Stimulated activated naive CD8-positive, alpha-beta T cell treated with anti-CD3 and anti-CD28 coated beads, Interleukin-15, amount 100 ng/mL, for 72 hours (primary cell): ENCODE results near the gene CLNK.
A peak's percentile ranks its signal among the peaks of the same experiment; 100 is the strongest.

ENCODE experiments used
- ATAC-seq: fragments of 150-1000 bp; cut with Tn5 transposase; 2 replicates; pipeline ENCODE4 v1.10.0; 2021; ENCODE audit warnings: mild to moderate bottlenecking, moderate library complexity
- DNase-seq, 2 donors: peaks; one replicate each; pipeline ENCODE4 v3.0.0; 2021 to 2022
- H3K27ac Mint-ChIP-seq, 2 donors: one replicate each; pipeline ENCODE4 v1.8.0; 2022; ENCODE audit warnings: mild to moderate bottlenecking in 2 of 2, mixed read lengths in 2 of 2, moderate library complexity in 2 of 2
- H3K27me3 Mint-ChIP-seq: one replicate; pipeline ENCODE4 v1.8.0; 2022; ENCODE audit warnings: mixed read lengths
- H3K4me1 Mint-ChIP-seq: one replicate; pipeline ENCODE4 v1.8.0; 2022; ENCODE audit warnings: mild to moderate bottlenecking, mixed read lengths
- H3K4me3 Mint-ChIP-seq, 2 donors: one replicate each; pipeline ENCODE4 v1.8.0; 2022; ENCODE audit warnings: mild to moderate bottlenecking in 2 of 2, mixed read lengths in 2 of 2, moderate library complexity in 1 of 2
- H3K9me3 Mint-ChIP-seq, 2 donors: one replicate each; pipeline ENCODE4 v1.8.0; 2022; ENCODE audit warnings: mixed read lengths in 2 of 2

CLNK gene

DNA sequence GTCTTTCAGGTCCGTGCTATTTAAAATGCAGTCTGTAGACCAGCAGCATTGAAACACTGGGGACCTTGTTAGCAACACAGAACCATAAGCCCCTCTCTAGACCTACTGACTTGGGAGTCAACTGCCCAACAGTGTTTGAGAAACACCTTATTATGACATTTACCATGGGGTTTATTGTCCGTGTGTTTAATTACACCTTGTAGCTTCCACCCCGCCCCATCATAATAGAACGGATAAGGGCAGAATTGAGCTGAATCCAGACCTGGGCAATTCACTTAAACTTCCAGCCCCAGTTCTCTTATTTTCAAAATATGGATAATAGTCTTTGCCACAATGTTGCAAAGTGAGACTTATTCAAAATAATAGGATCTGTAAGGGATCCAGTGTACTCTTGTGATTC is 30.6 kb upstream of the CLNK start:
- Mint-ChIP-seq H3K4me3 (no peak overlapping the region), H3K27ac (no peak overlapping the region), H3K4me1 (no peaks in the 10 kb centered on the region), H3K9me3 (peaks cover 7 to 11% of the 10 kb centered on the region in 2 donors), H3K27me3 (peaks cover 10% of the 10 kb centered on the region)
- ATAC-seq (no peak), DNase-seq (no peak)

DNA sequence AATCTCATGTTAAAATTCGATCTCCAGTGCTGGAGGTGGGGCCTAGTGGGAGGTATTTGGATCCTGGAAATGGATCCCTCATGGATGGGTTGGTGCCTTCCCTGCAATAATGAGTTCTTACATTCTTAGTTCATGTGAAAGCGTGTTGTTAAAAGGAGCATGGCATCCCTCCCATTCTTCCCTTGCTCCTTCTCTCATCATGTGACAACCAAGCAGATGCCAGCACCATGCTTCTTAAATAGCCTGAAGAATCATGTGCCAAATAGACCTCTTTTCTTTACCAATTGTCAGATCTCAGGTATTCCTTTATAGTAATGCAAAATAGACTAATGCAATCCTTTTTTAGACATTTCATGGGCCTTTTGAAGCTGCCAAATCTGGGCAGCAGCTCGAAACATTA is 29.0 kb upstream of the CLNK start:
- DNase-seq (no peak), ATAC-seq (no peak)
- Mint-ChIP-seq H3K4me1 (no peaks in the 10 kb centered on the region), H3K9me3 (peaks cover 7 to 11% of the 10 kb centered on the region in 2 donors), H3K27ac (no peak overlapping the region), H3K4me3 (no peak overlapping the region), H3K27me3 (peaks cover 10% of the 10 kb centered on the region)

DNA sequence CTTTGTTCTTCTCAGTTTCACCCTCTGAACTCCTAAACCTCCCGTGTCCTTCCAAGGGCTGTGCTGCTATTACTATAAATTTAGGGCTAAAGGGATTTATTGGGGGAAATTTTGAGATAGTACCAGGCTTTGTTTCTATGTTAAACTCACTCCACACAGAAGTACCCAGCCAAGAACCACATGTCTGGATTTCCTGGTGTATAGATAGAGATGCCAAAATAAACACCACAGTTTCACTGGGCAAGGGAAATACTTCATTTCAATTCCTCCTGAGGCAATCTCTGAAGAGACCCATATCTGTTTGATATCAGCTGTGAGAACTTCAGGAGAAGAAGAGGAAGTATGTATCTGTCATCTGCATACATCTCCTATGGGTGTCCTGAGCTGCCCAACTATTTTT is 21.7 kb upstream of the CLNK start:
- no peak for DNase-seq
- peaks cover 11% of the 10 kb centered on the region for H3K4me1 Mint-ChIP-seq
- H3K4me3 Mint-ChIP-seq = no peak overlapping the region
- ATAC-seq = no peak
- H3K27ac Mint-ChIP-seq = peak overlapping the region in 1 of 2 donors; percentile 64
- H3K27me3 Mint-ChIP-seq = no peaks in the 10 kb centered on the region
- H3K9me3 Mint-ChIP-seq = no peaks in the 10 kb centered on the region

DNA sequence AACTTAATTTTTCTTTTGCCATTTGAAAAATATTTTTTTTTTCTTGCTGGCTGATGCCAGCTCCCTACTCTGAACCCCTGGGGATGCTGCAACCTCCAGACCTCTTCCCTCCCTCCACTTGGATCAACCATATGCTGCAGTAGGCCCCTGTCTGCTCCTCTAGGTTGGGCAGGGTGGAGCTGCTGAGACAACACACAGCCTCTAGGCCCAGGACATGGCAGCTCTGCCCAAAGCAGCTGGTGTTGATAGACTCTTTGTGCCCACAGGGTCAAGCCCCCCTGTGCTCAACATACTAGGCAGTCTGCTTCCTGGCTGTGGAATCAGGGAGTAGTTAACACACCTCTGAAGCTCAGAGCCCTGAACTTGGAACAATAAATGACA is 19.9 kb upstream of the CLNK start:
- no peak overlapping the region for H3K4me3 Mint-ChIP-seq
- H3K4me1 Mint-ChIP-seq = peaks cover 11% of the 10 kb centered on the region

DNA sequence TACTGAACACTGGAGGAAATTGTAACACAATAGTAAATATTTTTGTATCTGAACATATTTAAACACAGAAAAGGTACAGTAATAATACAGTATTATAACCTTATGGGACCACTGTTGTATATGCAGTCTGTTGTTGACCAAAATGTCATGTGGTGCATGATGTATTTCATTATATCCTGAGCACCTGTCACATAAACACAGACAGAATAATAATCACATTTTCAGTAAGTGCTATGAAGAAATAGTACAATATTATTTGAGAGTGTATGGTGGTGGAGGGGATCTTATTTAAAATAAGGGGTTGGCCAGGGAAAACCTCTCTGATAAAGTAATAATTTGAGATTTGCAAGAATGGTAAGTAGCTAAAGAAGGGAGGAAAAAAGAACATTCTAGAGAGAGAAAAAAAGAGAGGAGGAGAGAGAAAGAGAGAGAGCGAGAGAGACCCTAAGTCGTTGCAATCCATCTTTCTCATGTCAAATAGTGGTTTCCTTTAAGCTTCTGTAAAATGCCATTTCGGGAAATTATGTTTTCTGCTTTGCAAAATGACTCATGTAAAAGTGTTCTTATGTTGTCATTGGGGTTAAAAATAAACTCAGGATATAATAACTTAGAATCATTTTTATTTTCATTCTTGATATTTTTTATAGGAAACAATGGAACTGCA is 19.3 kb upstream of the CLNK start:
- no peak for ATAC-seq
- H3K27me3 Mint-ChIP-seq = no peaks in the 10 kb centered on the region
- no peak overlapping the region for H3K4me3 Mint-ChIP-seq
- H3K27ac Mint-ChIP-seq = no peak overlapping the region
- DNase-seq = no peak
- no peaks in the 10 kb centered on the region for H3K9me3 Mint-ChIP-seq
- H3K4me1 Mint-ChIP-seq = peaks cover 11% of the 10 kb centered on the region

More for the DNA sequence above, 19.9 kb upstream of the CLNK start:
- Mint-ChIP-seq H3K9me3 (no peaks in the 10 kb centered on the region), H3K27ac (peak overlapping the region in 1 of 2 donors; percentile 74), H3K27me3 (no peaks in the 10 kb centered on the region)
- ATAC-seq (no peak), DNase-seq (no peak)

DNA sequence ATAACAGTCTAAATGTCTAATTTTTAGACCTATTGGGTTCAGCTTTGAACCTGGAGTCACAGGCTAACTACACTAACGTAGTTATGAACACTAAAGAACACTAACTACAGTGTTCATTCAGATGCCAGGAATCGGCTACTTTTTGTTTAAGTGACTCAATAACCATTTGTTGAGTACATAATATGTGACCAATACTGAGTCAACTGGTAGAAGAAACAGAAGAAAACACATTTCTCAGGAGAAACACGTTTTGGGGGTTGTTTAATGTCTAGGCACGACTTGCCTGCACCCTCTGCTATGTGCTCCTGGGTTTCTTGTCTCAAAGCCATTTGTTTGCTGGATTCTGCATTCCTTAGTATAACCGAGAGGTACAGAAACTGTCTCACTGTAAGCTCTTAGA is 18.6 kb upstream of the CLNK start:
- DNase-seq (no peak), ATAC-seq (no peak)
- Mint-ChIP-seq H3K27me3 (no peaks in the 10 kb centered on the region), H3K4me1 (peaks cover 11% of the 10 kb centered on the region), H3K9me3 (no peaks in the 10 kb centered on the region), H3K4me3 (no peak overlapping the region), H3K27ac (no peak overlapping the region)

DNA sequence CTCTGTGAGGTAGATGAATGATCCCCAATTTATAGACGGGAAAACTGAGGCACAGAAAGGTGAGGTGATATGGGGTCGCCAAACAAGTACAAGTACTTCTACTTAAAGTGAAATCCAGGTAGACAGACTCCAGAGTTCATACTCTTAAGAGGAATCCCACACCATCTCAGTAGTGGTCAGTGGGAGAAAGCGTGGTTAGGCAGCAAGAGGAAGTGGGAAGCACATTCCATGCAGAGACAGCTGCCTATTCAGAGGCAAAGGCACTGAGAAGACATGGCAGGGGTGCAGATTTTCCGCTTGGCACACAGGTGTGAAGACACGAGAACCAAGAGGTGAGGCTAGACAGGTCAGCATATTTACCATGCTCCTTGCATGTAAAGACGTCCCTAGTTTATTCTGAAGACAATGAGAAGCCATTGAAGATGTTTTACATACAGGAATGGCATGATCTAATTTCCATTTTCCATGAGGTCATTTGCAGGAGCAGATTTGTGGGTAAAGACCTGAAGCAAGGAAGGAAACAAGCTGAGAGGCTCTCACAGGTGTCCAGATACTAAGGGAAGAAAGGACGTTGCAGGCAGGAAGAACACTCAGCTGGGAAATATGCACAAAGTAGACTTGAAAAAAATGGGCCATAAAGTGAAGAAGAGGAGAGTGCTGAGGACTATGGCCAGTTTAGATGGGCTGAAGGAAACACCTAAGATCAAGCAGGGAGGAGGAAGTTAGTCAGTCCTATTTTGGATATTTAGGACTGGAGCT is 17.3 kb upstream of the CLNK start:
- no peak for ATAC-seq
- Mint-ChIP-seq H3K4me1 (peaks cover 11% of the 10 kb centered on the region), H3K27me3 (no peaks in the 10 kb centered on the region), H3K9me3 (no peaks in the 10 kb centered on the region), H3K27ac (no peak overlapping the region), H3K4me3 (no peak overlapping the region)
- DNase-seq = no peak

DNA sequence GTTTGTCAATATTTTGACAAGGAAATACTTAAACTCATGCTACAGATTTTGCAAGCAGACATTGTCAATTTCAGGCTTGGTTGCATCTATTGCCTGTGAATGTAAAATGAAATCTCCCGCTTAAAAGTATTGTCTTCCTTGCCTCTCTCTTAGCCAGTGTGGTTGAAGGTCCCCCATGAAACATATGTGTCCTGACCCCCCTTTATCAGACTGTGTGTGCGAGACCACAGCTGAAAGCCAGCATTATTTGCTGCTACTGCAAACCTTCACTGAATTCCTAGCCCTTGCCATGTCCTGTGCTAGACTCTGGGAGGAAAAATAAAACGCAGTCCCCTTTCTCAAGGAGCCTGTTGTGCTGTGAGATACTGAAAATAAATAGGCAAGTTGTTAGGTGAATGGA is 16.6 kb upstream of the CLNK start:
- H3K27me3 Mint-ChIP-seq = no peaks in the 10 kb centered on the region
- no peak for ATAC-seq
- no peak for DNase-seq
- H3K4me3 Mint-ChIP-seq = no peak overlapping the region
- H3K4me1 Mint-ChIP-seq = peaks cover 11% of the 10 kb centered on the region
- H3K27ac Mint-ChIP-seq = no peak overlapping the region
- no peaks in the 10 kb centered on the region for H3K9me3 Mint-ChIP-seq

DNA sequence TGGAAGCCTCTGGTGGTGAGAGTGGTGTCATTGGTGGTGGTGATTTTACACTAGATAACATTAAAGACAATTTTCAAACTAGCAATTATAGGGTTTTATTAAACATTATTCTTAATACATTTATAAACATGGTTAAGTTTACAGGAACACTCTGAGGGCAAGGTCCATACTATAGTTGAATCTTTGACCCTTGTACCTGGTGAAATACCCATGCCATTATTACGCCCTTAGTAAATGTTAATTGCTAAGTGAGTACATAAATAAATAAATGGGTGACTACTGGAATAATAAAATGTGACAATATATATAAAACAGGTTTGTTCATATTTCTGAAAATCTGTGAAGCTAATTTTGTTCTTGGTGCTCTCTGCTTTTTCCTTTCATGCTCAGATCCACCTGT is 13.6 kb upstream of the CLNK start:
- no peak overlapping the region for H3K27ac Mint-ChIP-seq
- no peak for ATAC-seq

DNA sequence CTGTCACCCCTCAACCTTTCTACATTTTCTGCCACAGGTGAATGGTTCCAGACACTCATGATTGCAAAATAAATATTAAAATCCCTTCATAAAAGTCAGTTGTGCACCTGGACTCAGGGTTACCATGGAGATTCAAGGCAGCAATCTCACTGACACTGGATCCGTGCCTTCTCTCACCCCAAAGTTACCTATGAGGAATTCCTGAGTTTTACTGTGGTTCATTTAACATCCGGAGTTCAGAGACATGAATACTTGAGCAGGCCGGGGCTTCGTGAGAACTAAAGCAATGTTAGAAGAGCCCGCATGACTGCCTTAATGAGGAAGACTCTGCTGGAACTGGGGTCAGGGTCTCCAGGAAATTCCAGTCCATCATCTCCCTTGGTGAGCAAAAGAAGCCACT is 12.5 kb upstream of the CLNK start:
- ATAC-seq (no peak), DNase-seq (no peak)
- Mint-ChIP-seq H3K4me3 (no peak overlapping the region), H3K27ac (no peak overlapping the region), H3K4me1 (no peaks in the 10 kb centered on the region), H3K9me3 (no peaks in the 10 kb centered on the region), H3K27me3 (no peaks in the 10 kb centered on the region)

More for the DNA sequence above, 13.6 kb upstream of the CLNK start:
- no peak for DNase-seq
- H3K27me3 Mint-ChIP-seq = no peaks in the 10 kb centered on the region
- H3K4me3 Mint-ChIP-seq = no peak overlapping the region
- no peaks in the 10 kb centered on the region for H3K9me3 Mint-ChIP-seq
- no peaks in the 10 kb centered on the region for H3K4me1 Mint-ChIP-seq

DNA sequence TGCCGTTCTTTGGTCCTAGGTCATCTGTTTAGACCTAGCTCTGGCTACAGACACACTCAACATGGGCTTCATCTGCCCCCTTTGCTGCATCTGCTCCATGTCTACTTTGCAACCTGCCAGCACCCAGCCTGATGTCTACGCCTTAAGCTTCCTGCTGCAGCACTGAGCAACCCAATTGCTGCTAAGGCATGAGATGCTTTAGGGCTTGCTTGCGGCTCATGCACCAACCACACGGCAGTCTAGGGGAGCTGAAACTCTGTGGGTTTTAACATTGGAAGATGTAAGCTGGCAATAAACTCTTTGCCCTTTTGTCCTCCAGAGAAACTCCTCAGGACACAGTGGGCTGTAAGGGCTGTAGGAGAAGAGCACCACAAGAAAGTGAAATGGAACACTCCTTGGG is 11.7 kb upstream of the CLNK start:
- no peaks in the 10 kb centered on the region for H3K4me1 Mint-ChIP-seq
- DNase-seq (no peak), ATAC-seq (no peak)
- no peaks in the 10 kb centered on the region for H3K9me3 Mint-ChIP-seq
- H3K27ac Mint-ChIP-seq = no peak overlapping the region
- no peaks in the 10 kb centered on the region for H3K27me3 Mint-ChIP-seq
- H3K4me3 Mint-ChIP-seq = no peak overlapping the region

DNA sequence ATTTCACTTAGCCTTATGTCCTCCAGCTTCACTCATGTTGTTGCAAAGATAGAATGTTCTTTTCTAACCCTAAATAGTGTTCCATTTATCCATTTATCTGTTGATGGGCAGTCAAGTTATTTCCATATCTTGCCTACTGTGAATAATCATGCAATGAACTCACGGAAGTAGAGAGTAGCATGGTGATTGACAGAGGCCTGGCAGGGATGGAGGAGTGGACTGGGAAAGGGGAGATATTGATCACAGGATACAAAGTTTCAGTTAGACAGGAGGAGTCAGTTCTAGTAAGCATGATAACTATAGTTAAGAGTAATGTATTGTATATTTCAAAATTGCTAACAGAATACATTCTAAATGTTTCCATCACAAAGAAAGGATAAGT is 10.3 kb upstream of the CLNK start:
- H3K9me3 Mint-ChIP-seq = no peaks in the 10 kb centered on the region
- H3K27me3 Mint-ChIP-seq = no peaks in the 10 kb centered on the region
- H3K4me1 Mint-ChIP-seq = no peaks in the 10 kb centered on the region
- DNase-seq (no peak), ATAC-seq (no peak)
- no peak overlapping the region for H3K27ac Mint-ChIP-seq
- H3K4me3 Mint-ChIP-seq = no peak overlapping the region

DNA sequence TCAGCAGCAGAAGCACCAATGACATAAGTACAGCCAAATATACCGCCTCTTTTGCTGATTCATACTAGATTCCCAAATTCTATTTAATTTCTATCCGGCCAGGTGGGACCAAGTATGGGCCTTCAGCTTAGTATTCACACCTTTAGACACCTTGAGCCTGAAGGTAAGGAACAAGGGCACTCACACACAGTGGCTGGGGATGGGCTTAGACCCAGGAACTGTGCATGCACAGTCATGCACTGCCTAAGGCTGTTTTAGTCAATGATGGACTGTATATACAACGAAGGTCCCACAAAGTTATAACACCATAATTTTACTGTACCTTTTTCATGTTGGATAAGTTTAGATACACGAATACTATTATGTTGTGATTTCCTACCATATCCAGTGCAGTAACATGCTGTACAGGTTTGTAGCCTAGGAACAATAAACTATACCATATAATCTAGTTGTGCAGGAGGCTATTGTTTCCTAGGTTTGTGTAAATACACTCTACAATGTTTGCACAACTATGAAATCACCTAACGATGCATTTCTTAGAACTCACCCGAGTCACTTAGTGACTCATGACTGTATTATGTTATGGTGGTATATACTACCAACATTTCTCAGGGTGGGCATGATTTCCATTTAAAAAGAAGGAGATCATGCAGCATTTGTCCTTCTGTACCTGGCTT is 9.7 kb upstream of the CLNK start:
- Mint-ChIP-seq H3K4me3 (no peak overlapping the region), H3K9me3 (no peaks in the 10 kb centered on the region), H3K4me1 (no peaks in the 10 kb centered on the region), H3K27ac (no peak overlapping the region), H3K27me3 (no peaks in the 10 kb centered on the region)
- DNase-seq = no peak
- no peak for ATAC-seq

DNA sequence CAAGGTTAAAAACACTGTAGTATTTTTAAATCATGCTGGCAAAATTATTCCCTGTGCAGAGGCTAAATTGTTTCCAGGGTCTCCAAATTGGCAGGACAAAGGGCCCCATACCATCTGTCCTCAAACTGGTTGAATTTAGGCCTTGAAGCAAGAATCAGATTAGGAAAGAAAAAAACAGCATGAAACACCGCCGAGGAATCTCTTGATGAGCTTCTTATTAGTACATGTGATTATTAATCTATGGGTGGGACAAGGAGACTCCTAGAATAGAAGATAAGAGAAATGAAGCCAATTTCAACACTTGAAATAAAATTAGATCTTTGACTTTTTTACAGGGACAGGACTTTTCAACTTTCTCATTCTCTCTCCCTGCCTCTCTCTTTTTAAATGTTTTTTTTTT is 7.1 kb upstream of the CLNK start:
- H3K27ac Mint-ChIP-seq = no peak overlapping the region
- H3K9me3 Mint-ChIP-seq = peaks cover 0 to 3% of the 10 kb centered on the region in 2 donors
- H3K4me3 Mint-ChIP-seq = no peak overlapping the region
- ATAC-seq = no peak
- peaks cover 11% of the 10 kb centered on the region for H3K4me1 Mint-ChIP-seq
- DNase-seq = no peak
- no peaks in the 10 kb centered on the region for H3K27me3 Mint-ChIP-seq

DNA sequence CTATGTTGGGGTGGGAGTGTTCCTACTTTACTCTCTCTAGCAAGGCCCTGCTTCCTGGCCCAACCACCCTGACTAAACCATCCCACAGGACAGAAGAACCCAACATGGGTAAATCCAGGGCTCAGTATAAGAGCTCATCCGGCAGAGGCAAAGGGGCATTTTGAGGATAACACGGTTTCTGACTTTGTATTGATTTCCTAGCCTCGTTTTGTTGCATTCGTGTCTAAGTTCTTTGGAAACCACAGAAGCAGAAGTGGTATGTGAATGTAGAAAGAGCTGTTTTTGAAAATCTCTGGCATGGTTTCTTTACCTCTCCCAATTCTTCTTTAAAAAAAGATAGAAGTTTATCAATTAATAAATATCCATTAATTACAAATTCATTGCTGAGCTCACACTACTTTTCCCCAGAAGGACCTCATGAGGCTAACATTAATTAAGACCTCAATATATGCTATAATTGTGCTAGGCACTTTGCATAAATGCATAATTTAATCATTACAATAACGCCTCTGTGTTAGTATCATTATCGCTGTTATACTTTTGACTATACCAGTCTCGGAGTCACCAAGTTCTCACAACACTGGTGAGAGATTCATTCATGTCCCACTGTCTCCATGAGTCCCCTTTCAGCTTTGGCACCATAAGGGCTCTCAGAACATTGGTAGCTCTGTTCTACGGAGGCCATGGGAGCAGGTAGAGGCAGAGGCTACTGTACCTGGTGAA is 5.8 kb upstream of the CLNK start:
- H3K27ac Mint-ChIP-seq = no peak overlapping the region
- ATAC-seq (no peak), DNase-seq (no peak)
- peaks cover 0 to 3% of the 10 kb centered on the region in 2 donors for H3K9me3 Mint-ChIP-seq
- no peak overlapping the region for H3K4me3 Mint-ChIP-seq
- H3K27me3 Mint-ChIP-seq = no peaks in the 10 kb centered on the region
- H3K4me1 Mint-ChIP-seq = peaks cover 11% of the 10 kb centered on the region

DNA sequence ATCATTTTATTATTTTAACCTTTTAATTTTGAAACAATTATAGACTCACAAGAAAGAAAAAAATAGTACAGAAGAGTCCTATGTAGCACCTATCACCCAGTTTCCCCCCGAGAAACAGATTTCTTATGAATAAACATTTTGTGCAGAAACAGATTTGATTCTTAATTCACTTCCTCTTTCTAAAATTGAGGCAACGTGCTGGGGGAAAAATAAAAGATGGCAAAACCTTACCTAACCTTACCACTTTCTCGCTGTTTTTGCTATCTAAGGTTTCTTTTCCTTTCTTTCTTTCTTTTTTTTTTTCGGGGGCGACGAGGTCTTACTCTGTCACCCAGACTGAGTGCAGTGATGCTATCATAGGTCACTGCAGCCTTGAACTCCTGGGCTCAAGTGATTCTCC is 4.3 kb upstream of the CLNK start:
- H3K4me3 Mint-ChIP-seq = no peak overlapping the region
- H3K27me3 Mint-ChIP-seq = no peaks in the 10 kb centered on the region
- H3K4me1 Mint-ChIP-seq = peaks cover 11% of the 10 kb centered on the region
- H3K9me3 Mint-ChIP-seq = peaks cover 0 to 3% of the 10 kb centered on the region in 2 donors
- no peak for DNase-seq
- no peak for ATAC-seq
- H3K27ac Mint-ChIP-seq = no peak overlapping the region
